Globus pallidus (tissue), 1 donor: ENCODE results near the gene DNAAF8.
A peak's percentile ranks its signal among the peaks of the same experiment; 100 is the strongest.

Source experiments
- DNase-seq: peaks from one replicate; pipeline ENCODE4 v3.0.0-alpha.2; 2015; ENCODE audit warnings: low spot score

DNAAF8 gene

DNA sequence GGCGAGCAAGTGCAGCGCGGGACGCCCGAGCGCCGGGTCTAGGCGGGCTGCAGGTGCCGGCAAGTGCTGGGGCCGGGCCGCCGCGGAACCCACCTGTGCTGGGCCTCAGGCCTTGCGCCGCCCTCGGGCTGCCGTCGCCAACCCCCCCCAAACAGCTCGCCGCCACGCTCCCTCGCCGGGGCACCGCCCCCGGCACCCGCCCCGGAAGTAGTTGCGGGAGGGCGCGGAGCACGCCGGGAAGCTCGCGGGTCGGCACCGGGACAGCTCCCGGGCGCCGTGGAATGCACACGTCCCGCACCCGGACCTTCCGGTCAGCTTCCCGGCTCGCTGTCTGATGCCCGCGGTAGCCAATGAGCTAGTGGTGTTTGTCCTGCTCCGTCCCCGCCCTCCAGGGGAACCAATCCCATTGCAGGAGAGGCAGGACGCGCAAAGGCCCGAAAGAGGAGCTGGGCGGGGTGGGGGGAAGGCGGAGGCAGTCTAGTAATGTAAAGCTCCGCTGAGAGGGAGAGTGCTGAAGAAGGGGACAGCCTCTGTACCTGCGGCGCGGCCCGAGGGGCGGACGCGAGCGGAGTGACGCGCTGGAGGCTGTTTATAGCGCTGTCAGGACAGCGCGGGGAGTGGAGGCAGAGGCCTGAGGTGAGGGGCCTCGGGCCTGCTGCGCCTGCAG is at the start of gene DNAAF8, which contains the start of gene ANKS3:
TSS of gene DNAAF8 (plus strand) at position 475 of the 667 bp plus-strand sequence. CDS start 1,978 bp downstream, outside the sequence.
TSS of gene ANKS3 (minus strand) at position 209 of the 667 bp plus-strand sequence. CDS start 4,122 bp downstream, outside the sequence.
- peak; percentile 97 for DNase-seq

- DNase-seq = no peak
Observed at GRCh38 chr16:4684763-4685162, 49.6 kb upstream of the DNAAF8 start.

GRCh38 chr16:4685292-4685691 is 49.0 kb upstream of the DNAAF8 start:
- no peak for DNase-seq

- no peak for DNase-seq
Observed at GRCh38 chr16:4685776-4686496, 48.4 kb upstream of the DNAAF8 start.

- DNase-seq = no peak
Observed at GRCh38 chr16:4686497-4687210, 47.7 kb upstream of the DNAAF8 start.

DNA sequence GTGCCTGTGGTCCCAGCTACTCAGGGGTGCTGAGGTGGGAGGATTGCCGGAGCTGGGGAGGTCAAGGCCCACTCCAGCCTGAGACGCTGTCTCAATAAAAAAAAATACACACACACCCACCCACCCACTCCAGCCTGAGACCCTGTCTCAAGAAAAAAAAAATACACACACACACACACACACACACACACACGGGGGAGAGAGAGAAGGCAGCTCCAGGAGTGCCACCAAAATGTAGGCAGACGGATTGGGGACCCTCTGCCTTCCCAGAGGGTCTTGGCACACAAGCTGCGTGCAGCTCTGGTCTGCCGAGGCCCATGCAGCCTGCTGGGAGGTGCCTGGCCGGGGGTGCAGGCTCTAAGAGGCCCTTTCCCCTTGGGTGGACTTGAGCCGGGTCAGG is 46.9 kb upstream of the DNAAF8 start:
- DNase-seq = no peak

DNA sequence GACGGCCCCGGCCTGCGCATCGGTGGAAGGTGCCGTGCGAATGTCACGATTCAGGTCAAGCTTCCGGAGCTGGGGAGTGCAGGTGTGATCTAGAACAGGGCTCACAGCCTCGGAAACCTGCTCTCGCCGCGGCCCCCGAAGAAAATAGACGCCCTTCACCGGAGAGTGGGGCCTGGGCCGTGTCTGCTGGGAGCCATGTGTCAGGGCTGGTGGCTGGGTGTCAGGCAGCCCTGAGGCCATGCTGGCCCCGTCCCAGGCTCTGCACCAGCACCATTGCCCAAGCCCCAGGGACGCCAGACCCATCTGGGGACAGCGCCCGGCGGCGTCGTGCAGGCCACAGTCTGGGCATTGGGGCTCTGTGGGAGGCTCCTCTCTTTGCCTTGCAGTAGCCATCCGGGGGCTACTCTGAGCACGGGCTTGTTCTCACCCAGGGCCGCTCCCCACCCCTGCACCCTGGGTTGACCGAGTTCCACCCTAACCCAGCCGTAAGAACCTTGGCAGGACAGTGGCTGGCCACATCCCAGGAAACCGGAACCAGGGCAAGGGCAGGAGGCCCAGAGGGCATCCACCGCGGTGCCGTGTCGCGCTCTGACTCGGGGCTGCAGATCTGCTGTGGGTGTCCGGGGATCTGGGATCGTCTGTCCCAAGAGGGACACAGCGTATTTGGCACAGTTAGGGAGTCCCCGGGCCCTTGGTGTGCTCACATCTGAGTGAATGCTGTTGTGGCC is 46.2 kb upstream of the DNAAF8 start:
- no peak for DNase-seq

DNA sequence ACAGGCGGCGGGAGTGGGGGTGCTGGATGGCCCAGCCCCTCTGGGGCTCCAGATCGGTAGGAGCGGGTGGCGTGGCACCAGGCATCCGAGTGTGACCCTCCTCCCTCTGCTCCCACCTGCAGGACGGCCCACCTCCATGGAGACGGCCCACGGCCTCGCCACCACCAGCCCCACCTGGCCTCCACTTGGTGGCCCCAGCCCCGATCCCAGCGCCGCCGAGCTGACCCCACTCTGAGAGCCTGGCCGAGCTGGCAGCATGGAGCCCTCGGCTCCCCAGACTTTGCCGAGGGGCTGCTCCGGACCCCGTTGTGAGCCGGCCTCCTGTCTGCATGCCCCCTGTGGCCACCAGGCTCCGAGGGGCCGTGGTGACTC is 45.7 kb upstream of the DNAAF8 start:
- no peak for DNase-seq

DNA sequence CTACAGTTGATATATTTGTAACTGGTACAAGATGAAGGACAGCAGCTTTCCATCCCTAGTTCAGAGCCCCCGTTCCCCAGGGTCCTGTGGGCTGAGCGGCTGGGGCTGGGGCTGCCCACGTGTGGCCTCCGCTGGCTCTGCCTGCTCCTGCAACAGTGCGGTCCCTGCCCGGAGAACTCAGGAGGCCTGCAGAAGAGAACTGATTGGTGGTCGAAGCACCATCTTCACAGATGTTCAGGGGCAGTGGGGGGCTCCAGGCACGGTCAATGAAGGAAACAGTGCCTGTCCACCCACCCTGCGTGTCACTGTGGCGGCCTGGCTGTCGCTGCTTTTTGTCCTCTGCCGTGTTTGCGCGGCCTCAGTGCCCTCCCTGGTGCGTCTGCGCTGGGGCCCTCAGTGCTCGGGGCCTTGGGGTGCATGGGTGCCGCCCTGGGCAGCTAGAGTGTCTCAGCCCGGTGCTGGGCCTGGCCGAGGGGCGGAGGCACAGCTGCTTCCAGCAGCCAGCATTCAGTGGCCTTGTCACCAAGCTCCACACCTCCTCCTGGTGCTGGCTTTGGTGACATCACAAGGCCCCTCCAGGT is 45.2 kb upstream of the DNAAF8 start:
- no peak for DNase-seq

DNA sequence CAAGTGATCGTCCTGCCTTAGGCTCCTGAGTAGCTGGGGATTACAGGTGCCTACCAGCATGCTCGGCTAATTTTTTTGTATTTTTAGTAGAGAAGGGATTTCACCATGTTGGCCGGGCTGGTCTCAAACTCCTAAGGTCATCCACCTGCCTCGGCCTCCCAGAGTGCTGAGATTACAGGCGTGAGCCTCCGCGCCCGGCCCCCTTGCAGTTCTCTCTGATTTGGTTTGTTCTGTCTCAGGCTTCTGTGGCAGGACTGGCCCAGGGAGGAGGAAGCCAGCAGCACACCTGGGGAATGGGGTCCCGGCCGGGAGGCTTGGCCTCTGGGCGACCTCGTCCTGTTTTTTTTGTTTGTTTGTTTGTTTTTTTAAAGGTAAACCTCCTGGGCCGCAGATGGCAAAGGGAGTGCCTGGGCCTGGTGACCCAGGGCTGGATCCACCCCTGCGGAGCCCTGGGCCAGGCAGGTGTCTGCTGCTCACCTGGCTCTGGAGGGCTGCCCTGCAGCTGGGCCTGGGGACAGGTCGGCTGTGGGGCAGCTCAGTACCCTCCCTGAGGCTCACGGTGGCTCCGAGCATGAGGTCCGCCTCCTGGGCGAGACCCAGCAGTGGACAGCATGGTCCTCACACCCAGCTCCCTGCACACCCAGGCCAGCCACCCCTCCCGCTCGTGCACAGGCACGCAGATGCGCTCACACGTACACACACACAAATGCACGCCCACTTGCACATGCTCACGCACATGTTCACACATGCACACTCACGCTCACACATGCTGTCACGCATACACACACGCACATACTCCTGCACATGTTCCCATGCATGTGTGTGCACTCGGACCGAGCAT is 44.3 kb upstream of the DNAAF8 start:
- DNase-seq = no peak

DNA sequence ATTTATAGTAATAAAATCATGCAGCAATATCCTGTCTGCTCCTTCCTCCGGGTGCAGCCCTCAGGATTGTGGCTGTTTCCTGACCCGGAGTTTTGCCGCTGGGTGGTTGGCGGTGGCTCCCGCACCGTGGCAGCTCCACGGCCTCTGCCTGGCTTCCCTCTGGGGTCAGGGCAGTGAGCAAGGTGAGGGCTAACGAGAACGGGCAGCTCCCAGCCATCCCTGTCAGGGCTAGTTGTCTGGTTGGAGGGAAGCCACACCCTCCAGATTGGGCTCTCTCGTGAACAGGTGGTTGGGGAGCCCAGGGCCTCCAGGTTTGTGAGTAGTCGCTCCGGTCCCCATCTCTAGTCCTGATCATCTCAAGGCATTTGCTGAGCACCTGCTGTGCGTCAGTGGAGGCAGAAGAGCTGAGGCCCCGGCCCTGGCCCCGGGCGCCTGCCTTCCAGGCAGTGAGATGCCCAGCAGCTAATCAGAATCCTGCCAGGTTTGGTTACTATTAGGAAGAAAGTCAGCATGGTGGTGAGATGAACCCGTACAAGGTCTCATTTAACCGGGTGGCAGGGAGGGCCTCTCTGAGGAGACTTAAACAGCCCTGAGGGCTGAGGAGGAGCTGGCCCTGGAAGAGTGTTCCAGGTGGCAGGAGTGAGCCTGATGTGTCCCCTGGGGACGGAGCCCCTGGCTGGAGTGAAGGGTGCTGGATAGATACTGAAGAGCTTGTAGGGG is 43.2 kb upstream of the DNAAF8 start:
- no peak for DNase-seq

- DNase-seq = no peak
Observed at GRCh38 chr16:4691666-4692412, 42.5 kb upstream of the DNAAF8 start.

- DNase-seq = no peak
Observed at GRCh38 chr16:4692460-4693295, 41.7 kb upstream of the DNAAF8 start.

DNA sequence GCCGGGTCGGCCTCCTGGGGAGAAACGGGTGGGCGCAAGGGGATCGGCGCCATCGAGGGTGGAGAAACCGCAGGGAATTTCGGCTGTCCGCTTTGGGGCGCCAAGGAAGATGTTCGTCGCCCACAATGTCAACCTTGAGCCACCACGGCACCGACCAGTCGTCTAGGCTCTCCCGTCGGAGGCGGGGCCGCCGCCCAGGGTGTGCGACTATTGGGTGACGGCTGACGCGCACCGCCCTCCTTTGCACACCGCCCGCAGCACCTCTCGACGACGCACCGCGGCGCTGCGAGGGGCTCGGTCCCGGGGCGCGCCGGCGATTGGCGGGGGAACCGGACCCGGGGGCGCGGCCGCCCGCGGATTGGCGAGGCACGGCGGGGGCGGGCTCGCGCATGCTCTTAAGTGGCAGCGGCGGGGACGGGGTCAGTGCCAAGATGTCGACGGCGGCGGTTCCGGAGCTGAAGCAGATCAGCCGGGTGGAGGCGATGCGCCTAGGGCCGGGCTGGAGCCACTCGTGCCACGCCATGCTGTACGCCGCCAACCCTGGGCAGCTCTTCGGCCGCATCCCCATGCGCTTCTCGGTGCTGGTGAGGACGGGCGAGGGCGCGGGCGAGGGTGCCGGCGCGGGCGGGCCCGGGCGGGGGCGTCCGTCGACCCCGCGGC is 40.9 kb upstream of the DNAAF8 start, which contains the start of gene NUDT16L1:
TSS of gene NUDT16L1 (plus strand) at position 267 of the 660 bp plus-strand sequence. CDS start at position 432, 165 bp downstream.
- DNase-seq = peak; percentile 95

GRCh38 chr16:4693956-4694641 is 40.2 kb upstream of the DNAAF8 start:
- no peak for DNase-seq

GRCh38 chr16:4694642-4695451 is 39.5 kb upstream of the DNAAF8 start:
- DNase-seq = no peak
